A549 treated with AZD2906 at 1 μM for 4 hours (cell line): ENCODE data around the gene COL4A6. TPM values are rescaled to one million over a fixed set of nuclear protein-coding genes. Genes with fewer than 3 reads are reported as not detected.

Experiments
- total RNA-seq: library from RNA; stranded (reverse); fragments of 200-300 nt; extraction: Qiagen RNA extraction; gene quantifications from 5 replicates; pipeline ENCODE4 v1.2.3, GENCODE V29; 2022

The COL4A6 gene
- 14.2 to 16.1 TPM (median 15.0 TPM) in 5 replicates for total RNA-seq

DNA sequence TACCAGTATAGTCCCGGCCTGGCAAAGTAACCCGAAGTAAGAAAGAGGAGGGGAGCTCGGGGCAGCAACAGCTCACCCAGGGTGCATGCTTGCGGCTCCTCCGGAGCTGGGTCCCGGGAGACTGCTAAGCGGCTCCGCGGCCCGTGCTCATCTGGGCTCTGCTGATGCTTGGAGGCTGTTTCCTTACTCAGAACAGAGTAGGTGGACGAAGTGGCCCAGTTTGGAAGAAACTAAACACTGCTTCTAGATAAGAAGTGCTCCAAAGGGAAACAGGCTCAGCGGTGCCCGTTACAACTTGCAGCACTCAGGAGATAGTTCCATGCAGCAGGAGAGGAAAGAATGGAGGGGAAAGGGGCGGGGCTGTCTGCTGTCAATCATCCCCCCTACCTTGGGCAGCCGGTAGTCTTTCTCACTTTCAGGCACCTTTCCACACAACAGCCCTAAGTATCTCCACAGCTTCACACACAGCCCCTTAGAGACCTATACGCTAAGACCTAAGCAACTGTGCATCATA, at the start of gene COL4A6:
Gene COL4A6, minus strand, starts transcription at position 313 of the 514 bp plus-strand sequence. Its CDS starts 226 bp downstream, at position 87.

DNA sequence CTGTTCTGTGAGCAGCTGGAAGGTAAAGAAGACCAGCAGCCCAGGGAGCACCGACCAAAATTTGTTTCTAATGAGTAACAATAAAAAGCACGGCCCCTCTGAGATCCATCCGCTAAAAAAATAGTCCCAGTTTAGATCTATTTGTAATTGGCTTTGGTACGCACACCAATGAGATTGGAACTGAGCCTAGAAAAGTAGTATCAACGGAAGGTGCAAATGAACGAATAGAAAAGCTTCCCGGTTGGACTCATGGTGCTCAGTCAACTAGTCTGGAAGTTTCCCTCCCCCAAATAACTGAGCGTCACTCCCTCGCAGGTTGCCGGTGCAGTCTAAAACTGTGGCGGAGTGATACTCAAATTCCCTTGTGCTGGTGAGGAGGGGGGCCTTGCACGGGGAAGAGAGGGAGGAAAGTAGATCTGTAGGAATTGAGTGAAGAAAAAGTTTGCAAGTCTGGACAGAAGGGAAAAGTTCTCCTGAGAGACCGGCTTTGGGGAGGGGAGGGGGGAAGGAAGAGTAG, 1.3 kb upstream of the COL4A6 start, which contains the start of gene COL4A5:
Gene COL4A5, plus strand, starts transcription at position 413 of the 517 bp plus-strand sequence. CDS start 288 bp downstream, outside the sequence.

Other genes with a start within 250 kb of the COL4A6 start
- 10.3 to 13.9 TPM (median 11.6 TPM) in 5 replicates for gene COL4A5, start 1.4 kb upstream of the COL4A6 start, total RNA-seq